WTC11 (cell line): Measurements from ENCODE around the gene ZNG1F.
"Not testable (repeated sequence)": the region's sequence is repeated elsewhere in the genome, so short reads cannot be mapped to it uniquely, and the experiment has no call there.

Source experiments
- FOXP1 ChIP-seq: sonication (generic); formaldehyde crosslinking; IDR thresholded peaks from 2 replicates; pipeline ENCODE4 v1.8.0; 2022; ENCODE audit warnings: missing genetic modification reagents, mild to moderate bottlenecking, moderate library complexity, borderline replicate concordance
- ZNF219 ChIP-seq: sonication (generic); formaldehyde crosslinking; IDR thresholded peaks from 2 replicates; pipeline ENCODE4 v1.8.0; 2023; ENCODE audit warnings: missing genetic modification reagents, mild to moderate bottlenecking, borderline replicate concordance
- TF ChIP-seq, protein P1 (sequence below): sonication (generic); formaldehyde crosslinking; IDR thresholded peaks from 2 replicates; pipeline ENCODE4 v1.8.1; 2023; ENCODE audit warnings: mild to moderate bottlenecking, missing genetic modification reagents
- TF ChIP-seq, protein P2 (sequence below): sonication (generic); formaldehyde crosslinking; IDR thresholded peaks from 2 replicates; pipeline ENCODE4 v1.8.1; 2022; ENCODE audit warnings: low read depth, missing genetic modification reagents, borderline replicate concordance
- TF ChIP-seq, protein P3 (sequence below): fragments of 200-600 bp; IDR thresholded peaks from 2 replicates; pipeline ENCODE4 v1.8.0; 2022; ENCODE audit warnings: antibody characterized with exemption

DNA sequence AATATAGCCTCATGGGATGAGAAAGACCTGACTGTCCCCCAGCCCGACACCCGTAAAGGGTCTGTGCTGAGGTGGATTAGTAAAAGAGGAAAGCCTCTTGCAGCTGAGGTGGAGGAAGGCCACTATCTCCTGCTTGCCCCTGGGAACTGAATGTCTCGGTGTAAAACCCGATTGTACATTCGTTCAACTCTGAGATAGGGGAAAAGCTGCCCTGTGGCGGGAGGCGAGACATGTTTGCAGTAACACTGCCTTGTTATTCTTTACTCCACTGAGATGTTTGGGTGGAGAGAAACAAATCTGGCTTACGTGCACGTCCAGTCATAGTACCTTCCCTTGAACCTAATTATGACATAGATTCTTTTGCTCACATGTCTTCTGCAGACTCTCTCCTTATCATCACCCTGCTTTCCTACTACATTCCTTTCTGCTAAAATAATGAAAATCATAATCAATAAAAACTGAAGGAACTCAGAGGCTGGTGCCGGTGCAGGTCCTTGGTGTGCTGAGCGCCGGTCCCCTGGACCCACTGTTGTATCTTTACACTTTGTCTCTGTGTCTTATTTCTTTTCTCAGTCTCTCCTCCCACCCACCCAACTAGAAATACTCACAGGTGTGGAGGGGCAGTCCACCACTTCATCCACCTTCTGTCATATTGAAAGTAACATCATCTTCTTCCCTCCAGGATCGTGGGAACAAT, 83.4 kb downstream of the ZNG1F start:
- not testable (repeated sequence) for TF ChIP-seq ZNF219, FOXP1 (CRISPR knock-in tag)
- TF ChIP-seq, protein P1, sequence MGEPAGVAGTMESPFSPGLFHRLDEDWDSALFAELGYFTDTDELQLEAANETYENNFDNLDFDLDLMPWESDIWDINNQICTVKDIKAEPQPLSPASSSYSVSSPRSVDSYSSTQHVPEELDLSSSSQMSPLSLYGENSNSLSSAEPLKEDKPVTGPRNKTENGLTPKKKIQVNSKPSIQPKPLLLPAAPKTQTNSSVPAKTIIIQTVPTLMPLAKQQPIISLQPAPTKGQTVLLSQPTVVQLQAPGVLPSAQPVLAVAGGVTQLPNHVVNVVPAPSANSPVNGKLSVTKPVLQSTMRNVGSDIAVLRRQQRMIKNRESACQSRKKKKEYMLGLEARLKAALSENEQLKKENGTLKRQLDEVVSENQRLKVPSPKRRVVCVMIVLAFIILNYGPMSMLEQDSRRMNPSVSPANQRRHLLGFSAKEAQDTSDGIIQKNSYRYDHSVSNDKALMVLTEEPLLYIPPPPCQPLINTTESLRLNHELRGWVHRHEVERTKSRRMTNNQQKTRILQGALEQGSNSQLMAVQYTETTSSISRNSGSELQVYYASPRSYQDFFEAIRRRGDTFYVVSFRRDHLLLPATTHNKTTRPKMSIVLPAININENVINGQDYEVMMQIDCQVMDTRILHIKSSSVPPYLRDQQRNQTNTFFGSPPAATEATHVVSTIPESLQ: not testable (repeated sequence)
- TF ChIP-seq, protein P2, sequence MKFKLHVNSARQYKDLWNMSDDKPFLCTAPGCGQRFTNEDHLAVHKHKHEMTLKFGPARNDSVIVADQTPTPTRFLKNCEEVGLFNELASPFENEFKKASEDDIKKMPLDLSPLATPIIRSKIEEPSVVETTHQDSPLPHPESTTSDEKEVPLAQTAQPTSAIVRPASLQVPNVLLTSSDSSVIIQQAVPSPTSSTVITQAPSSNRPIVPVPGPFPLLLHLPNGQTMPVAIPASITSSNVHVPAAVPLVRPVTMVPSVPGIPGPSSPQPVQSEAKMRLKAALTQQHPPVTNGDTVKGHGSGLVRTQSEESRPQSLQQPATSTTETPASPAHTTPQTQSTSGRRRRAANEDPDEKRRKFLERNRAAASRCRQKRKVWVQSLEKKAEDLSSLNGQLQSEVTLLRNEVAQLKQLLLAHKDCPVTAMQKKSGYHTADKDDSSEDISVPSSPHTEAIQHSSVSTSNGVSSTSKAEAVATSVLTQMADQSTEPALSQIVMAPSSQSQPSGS (CRISPR knock-in tag): not testable (repeated sequence)
- TF ChIP-seq, protein P3, sequence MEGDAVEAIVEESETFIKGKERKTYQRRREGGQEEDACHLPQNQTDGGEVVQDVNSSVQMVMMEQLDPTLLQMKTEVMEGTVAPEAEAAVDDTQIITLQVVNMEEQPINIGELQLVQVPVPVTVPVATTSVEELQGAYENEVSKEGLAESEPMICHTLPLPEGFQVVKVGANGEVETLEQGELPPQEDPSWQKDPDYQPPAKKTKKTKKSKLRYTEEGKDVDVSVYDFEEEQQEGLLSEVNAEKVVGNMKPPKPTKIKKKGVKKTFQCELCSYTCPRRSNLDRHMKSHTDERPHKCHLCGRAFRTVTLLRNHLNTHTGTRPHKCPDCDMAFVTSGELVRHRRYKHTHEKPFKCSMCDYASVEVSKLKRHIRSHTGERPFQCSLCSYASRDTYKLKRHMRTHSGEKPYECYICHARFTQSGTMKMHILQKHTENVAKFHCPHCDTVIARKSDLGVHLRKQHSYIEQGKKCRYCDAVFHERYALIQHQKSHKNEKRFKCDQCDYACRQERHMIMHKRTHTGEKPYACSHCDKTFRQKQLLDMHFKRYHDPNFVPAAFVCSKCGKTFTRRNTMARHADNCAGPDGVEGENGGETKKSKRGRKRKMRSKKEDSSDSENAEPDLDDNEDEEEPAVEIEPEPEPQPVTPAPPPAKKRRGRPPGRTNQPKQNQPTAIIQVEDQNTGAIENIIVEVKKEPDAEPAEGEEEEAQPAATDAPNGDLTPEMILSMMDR: not testable (repeated sequence)
